Mesothelial cell of epicardium (in vitro differentiated cells): Measurements from ENCODE around the gene CTNNA1. TPM values are rescaled to one million over a fixed set of nuclear protein-coding genes. Genes with fewer than 3 reads are reported as not detected.
"Not testable (repeated sequence)": the region's sequence is repeated elsewhere in the genome, so short reads cannot be mapped to it uniquely, and the experiment has no call there.

Source experiments
- DNase-seq, 2 experiments: peaks; one replicate each; pipeline ENCODE4 v3.0.0; 2021; ENCODE audit warnings: low spot score in 2 of 2; ENCODE audit not compliant: unreplicated experiment in 2 of 2
- H3K27ac Mint-ChIP-seq: 2 replicates; pipeline ENCODE4 v1.8.0; 2021; ENCODE audit warnings: mixed read lengths
- H3K27me3 Mint-ChIP-seq: 2 replicates; pipeline ENCODE4 v1.8.0; 2021; ENCODE audit warnings: low read depth, mixed read lengths
- H3K36me3 Mint-ChIP-seq: 2 replicates; pipeline ENCODE4 v1.8.0; 2021; ENCODE audit warnings: mixed read lengths
- H3K4me1 Mint-ChIP-seq: 2 replicates; pipeline ENCODE4 v1.8.0; 2021; ENCODE audit warnings: mixed read lengths
- H3K4me3 Mint-ChIP-seq: 2 replicates; pipeline ENCODE4 v1.8.0; 2021; ENCODE audit warnings: mild to moderate bottlenecking, moderate library complexity, mixed read lengths
- H3K9me3 Mint-ChIP-seq: 2 replicates; pipeline ENCODE4 v1.8.0; 2021; ENCODE audit warnings: mixed read lengths
- total RNA-seq: library from RNA; stranded (reverse); gene quantifications from 3 replicates; pipeline ENCODE4 v1.2.1, GENCODE V29; 2021
- TF ChIP-seq, protein P1 (sequence below): fragments of 200-600 bp; sonication (generic); IDR thresholded peaks from one replicate; pipeline ENCODE4 v1.5.0; 2021; ENCODE audit warnings: antibody characterized with exemption; ENCODE audit not compliant: unreplicated experiment

Gene CTNNA1
- total RNA-seq, 1 donor from 2014 or later = 427 TPM

- no peak for DNase-seq
- Mint-ChIP-seq H3K4me1 (peaks cover 24% of the 10 kb centered on the region), H3K36me3 (peaks cover 30% of the 10 kb centered on the region), H3K9me3 (no peaks in the 10 kb centered on the region), H3K27me3 (no peaks in the 10 kb centered on the region), H3K27ac (peak overlapping the region; percentile 37), H3K4me3 (no peak overlapping the region)
- TF ChIP-seq, protein P1, sequence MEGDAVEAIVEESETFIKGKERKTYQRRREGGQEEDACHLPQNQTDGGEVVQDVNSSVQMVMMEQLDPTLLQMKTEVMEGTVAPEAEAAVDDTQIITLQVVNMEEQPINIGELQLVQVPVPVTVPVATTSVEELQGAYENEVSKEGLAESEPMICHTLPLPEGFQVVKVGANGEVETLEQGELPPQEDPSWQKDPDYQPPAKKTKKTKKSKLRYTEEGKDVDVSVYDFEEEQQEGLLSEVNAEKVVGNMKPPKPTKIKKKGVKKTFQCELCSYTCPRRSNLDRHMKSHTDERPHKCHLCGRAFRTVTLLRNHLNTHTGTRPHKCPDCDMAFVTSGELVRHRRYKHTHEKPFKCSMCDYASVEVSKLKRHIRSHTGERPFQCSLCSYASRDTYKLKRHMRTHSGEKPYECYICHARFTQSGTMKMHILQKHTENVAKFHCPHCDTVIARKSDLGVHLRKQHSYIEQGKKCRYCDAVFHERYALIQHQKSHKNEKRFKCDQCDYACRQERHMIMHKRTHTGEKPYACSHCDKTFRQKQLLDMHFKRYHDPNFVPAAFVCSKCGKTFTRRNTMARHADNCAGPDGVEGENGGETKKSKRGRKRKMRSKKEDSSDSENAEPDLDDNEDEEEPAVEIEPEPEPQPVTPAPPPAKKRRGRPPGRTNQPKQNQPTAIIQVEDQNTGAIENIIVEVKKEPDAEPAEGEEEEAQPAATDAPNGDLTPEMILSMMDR = no peak
These were observed 78.5 kb downstream of the CTNNA1 start for GRCh38 chr5:138831703-138832102.

GRCh38 chr5:138832218-138832617 is 79.0 kb downstream of the CTNNA1 start:
- peaks cover 3% of the 10 kb centered on the region for H3K9me3 Mint-ChIP-seq
- DNase-seq = no peak
- TF ChIP-seq, protein P1 = no peak
- H3K4me3 Mint-ChIP-seq = no peak overlapping the region
- H3K36me3 Mint-ChIP-seq = peaks cover 29% of the 10 kb centered on the region
- H3K27me3 Mint-ChIP-seq = no peaks in the 10 kb centered on the region
- H3K4me1 Mint-ChIP-seq = peaks cover 24% of the 10 kb centered on the region
- H3K27ac Mint-ChIP-seq = peak overlapping the region; percentile 44

DNA sequence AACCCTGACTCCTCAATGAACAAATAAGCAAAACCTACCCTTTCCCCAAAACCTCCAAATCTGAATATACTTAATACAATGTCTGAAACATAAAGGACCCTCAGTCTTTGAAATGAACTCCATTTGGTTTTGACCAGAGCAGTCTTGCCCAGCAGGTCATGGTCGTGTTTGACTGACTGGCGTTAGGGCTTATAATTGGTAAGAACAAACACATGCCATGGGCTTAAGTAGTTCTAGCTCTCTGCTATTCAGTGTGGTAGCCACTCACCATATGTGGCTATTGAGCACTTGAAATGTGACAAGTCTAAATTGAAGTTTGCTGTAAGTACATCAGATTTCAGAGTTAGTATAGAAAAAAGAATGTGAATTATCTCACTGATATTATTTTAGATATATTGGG is 79.9 kb downstream of the CTNNA1 start:
- Mint-ChIP-seq H3K27ac (peak overlapping the region; percentile 78), H3K9me3 (peaks cover 3% of the 10 kb centered on the region), H3K4me1 (peaks cover 21% of the 10 kb centered on the region), H3K36me3 (peaks cover 24% of the 10 kb centered on the region), H3K4me3 (no peak overlapping the region), H3K27me3 (no peaks in the 10 kb centered on the region)
- no peak for DNase-seq
- TF ChIP-seq, protein P1 = no peak

DNA sequence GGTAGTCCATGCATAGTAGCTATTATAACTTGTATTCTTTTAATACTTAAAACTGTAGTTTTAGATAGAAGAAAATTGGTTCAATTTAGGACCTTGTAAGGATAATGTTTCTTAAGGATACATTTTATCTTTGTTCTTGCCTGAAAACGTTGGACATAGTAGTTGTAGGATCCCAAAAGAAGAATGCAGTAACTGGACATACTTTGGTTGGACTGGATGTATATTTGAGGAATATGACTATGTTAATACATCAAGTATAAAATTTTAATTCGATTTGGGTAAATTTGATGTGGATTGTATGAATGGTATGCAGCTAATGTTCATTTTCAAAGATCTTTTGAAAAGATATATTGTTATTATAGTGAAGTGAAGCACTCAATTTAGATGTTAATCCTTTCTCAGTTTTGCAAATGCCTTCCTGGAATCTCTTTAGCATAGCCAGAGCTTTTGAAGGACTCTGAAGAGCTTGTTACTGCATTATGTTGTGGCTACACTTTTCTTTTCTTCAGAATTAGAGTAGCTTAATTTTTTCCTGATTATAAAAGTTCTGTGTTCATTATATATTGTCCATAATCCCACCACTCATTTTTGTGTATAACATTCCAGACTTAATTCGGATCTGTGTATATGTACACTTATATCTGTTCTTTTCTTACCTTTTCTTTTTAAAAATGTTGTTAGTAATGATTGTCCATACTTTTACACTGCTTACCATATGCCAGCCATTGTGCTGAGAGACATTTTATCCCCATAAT is 80.7 kb downstream of the CTNNA1 start:
- DNase-seq = no peak

DNA sequence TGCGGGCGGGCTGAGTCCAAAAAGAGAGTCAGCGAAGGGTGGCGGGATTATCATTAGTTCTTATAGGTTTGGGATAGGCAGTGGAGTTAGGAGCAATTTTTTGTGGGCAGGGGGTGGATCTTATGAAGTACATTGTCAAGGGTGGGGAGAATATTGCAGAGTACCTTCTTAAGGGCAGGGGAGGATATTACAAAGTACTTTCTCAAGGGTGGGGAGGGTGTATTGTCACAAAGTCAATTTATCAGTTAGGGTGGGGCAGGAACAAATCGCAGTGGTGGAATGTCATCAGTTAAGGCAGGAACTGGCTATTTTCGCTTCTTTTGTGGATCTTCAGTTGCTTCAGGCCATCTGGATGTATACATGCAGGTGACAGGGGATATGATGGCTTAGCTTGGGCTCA is 81.6 kb downstream of the CTNNA1 start:
- peaks cover 16% of the 10 kb centered on the region for H3K36me3 Mint-ChIP-seq
- not testable (repeated sequence) for H3K9me3 Mint-ChIP-seq, H3K27me3 Mint-ChIP-seq, H3K4me3 Mint-ChIP-seq, DNase-seq
- peaks cover 22% of the 10 kb centered on the region for H3K4me1 Mint-ChIP-seq
- peak overlapping the region; percentile 60 for H3K27ac Mint-ChIP-seq

More for the DNA sequence above, 80.7 kb downstream of the CTNNA1 start:
- Mint-ChIP-seq H3K4me3 (no peak overlapping the region), H3K36me3 (peaks cover 21% of the 10 kb centered on the region), H3K9me3 (peaks cover 3% of the 10 kb centered on the region), H3K27ac (peak overlapping the region; percentile 66), H3K4me1 (peaks cover 21% of the 10 kb centered on the region), H3K27me3 (no peaks in the 10 kb centered on the region)
- TF ChIP-seq, protein P1 = no peak

DNA sequence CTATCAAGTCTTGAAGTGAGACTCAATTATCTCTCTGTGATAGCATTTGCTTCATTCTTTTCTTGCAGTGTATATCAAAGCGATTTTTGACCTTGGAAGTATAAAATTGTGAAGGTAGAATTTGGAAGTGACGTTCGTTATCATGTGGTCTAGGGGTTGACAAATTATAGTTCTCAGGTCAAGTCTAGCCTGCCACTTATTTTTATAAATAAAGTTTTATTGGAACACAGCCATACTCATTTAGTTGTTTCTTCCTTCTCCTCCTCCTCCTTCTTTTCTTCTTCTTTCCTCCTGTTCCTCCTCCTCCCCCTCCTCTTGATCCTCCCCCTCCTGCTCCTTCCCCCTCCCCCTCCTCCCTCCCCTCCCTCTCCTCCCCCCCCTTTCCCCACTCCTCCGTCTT is 83.9 kb downstream of the CTNNA1 start:
- Mint-ChIP-seq H3K4me3 (no peak overlapping the region), H3K27me3 (no peaks in the 10 kb centered on the region), H3K27ac (no peak overlapping the region), H3K9me3 (peaks cover 3% of the 10 kb centered on the region), H3K4me1 (peaks cover 23% of the 10 kb centered on the region), H3K36me3 (peaks cover 9% of the 10 kb centered on the region)
- TF ChIP-seq, protein P1 = no peak
- no peak for DNase-seq
